KMS-11 (cell line): ENCODE measurements around the gene ZZZ3.

Source experiments
- H2AFZ ChIP-seq: fragments of 200-600 bp; sonication (generic); 2 replicates; pipeline ENCODE4 v1.6.1; 2016; ENCODE audit warnings: antibody characterized with exemption, mixed run types, low read depth
- H3K27ac ChIP-seq: fragments of 200-600 bp; sonication (generic); 2 replicates; pipeline ENCODE4 v1.6.1; 2016; ENCODE audit warnings: mild to moderate bottlenecking, mixed run types
- H3K27me3 ChIP-seq: fragments of 200-600 bp; sonication (generic); 2 replicates; pipeline ENCODE4 v1.6.1; 2017; ENCODE audit warnings: mild to moderate bottlenecking, low read depth, mixed run types, moderate library complexity; ENCODE audit not compliant: insufficient read depth
- H3K36me3 ChIP-seq: fragments of 200-600 bp; sonication (generic); 2 replicates; pipeline ENCODE4 v1.6.1; 2017; ENCODE audit warnings: mild to moderate bottlenecking, mixed run types; ENCODE audit not compliant: insufficient read depth
- H3K4me1 ChIP-seq: fragments of 200-600 bp; sonication (generic); 2 replicates; pipeline ENCODE4 v1.6.1; 2016; ENCODE audit warnings: mild to moderate bottlenecking, low read depth, mixed run types; ENCODE audit not compliant: poor library complexity, severe bottlenecking
- H3K4me2 ChIP-seq: fragments of 200-600 bp; sonication (generic); 2 replicates; pipeline ENCODE4 v1.7.0; 2016; ENCODE audit warnings: mild to moderate bottlenecking, mixed run types
- H3K4me3 ChIP-seq: fragments of 200-600 bp; sonication (generic); IDR thresholded peaks from 2 replicates; pipeline ENCODE4 v1.6.1; 2017; ENCODE audit warnings: low read depth, low read length, mixed read lengths; ENCODE audit not compliant: insufficient read depth
- H3K79me2 ChIP-seq: fragments of 200-600 bp; sonication (generic); 2 replicates; pipeline ENCODE4 v1.6.1; 2016; ENCODE audit warnings: low read depth, mixed run types; ENCODE audit not compliant: insufficient read depth
- H3K9ac ChIP-seq: fragments of 200-600 bp; sonication (generic); 2 replicates; pipeline ENCODE4 v1.6.1; 2016; ENCODE audit warnings: mild to moderate bottlenecking, mixed run types
- H4K20me1 ChIP-seq: fragments of 200-600 bp; sonication (generic); 2 replicates; pipeline ENCODE4 v1.6.1; 2016; ENCODE audit warnings: mild to moderate bottlenecking, mixed run types; ENCODE audit not compliant: insufficient read depth
- CTCF ChIP-seq: fragments of 200-600 bp; sonication (generic); conservative IDR thresholded peaks from 2 replicates; pipeline ENCODE4 v1.6.1; 2017; ENCODE audit warnings: low read depth, mild to moderate bottlenecking, antibody characterized with exemption, low read length, moderate library complexity, mixed read lengths

Gene ZZZ3

GRCh38 chr1:77642196-77642595, 40.3 kb downstream of the ZZZ3 start:
- no peak for TF ChIP-seq CTCF
- no peak overlapping the region for H3K4me2 ChIP-seq
- H3K36me3 ChIP-seq, result peaks cover 2% of the 10 kb centered on the region; the same call in 1 of the 2 replicates
- H3K9ac ChIP-seq, result no peak overlapping the region
- no peaks in the 10 kb centered on the region for H3K27me3 ChIP-seq
- H3K27ac ChIP-seq, result no peak overlapping the region
- no peak overlapping the region for H2AFZ ChIP-seq
- no peak overlapping the region for H3K4me3 ChIP-seq
- peaks cover 24% of the 10 kb centered on the region; the same call in 1 of the 2 replicates for H3K79me2 ChIP-seq
- H4K20me1 ChIP-seq, result no peaks in the 10 kb centered on the region
- H3K4me1 ChIP-seq, result no peaks in the 10 kb centered on the region

- no peak overlapping the region for H3K4me2 ChIP-seq
- TF ChIP-seq CTCF, result no peak
- no peak overlapping the region for H3K9ac ChIP-seq
- H3K27ac ChIP-seq, result no peak overlapping the region
- H2AFZ ChIP-seq, result no peak overlapping the region
- no peak overlapping the region for H3K4me3 ChIP-seq
- no peaks in the 10 kb centered on the region for H3K27me3 ChIP-seq
- H3K36me3 ChIP-seq, result peaks cover 2% of the 10 kb centered on the region; the same call in 1 of the 2 replicates
- no peaks in the 10 kb centered on the region for H4K20me1 ChIP-seq
- no peaks in the 10 kb centered on the region for H3K4me1 ChIP-seq
- peaks cover 16% of the 10 kb centered on the region; the same call in 1 of the 2 replicates for H3K79me2 ChIP-seq
These were observed 42.8 kb downstream of the ZZZ3 start for GRCh38 chr1:77639557-77640069.

GRCh38 chr1:77639056-77639455, 43.4 kb downstream of the ZZZ3 start:
- H2AFZ ChIP-seq, result no peak overlapping the region
- TF ChIP-seq CTCF, result no peak
- peaks cover 16% of the 10 kb centered on the region; the same call in 1 of the 2 replicates for H3K79me2 ChIP-seq
- H3K9ac ChIP-seq, result no peak overlapping the region
- no peaks in the 10 kb centered on the region for H3K27me3 ChIP-seq
- no peak overlapping the region for H3K4me3 ChIP-seq
- no peak overlapping the region for H3K4me2 ChIP-seq
- H4K20me1 ChIP-seq, result no peaks in the 10 kb centered on the region
- no peak overlapping the region for H3K27ac ChIP-seq
- no peaks in the 10 kb centered on the region for H3K4me1 ChIP-seq
- H3K36me3 ChIP-seq, result peaks cover 2% of the 10 kb centered on the region; the same call in 1 of the 2 replicates

- H3K36me3 ChIP-seq, result peaks cover 2% of the 10 kb centered on the region; the same call in 1 of the 2 replicates
- no peaks in the 10 kb centered on the region for H3K4me1 ChIP-seq
- no peak overlapping the region for H3K4me3 ChIP-seq
- no peak overlapping the region for H3K9ac ChIP-seq
- no peaks in the 10 kb centered on the region for H4K20me1 ChIP-seq
- H3K79me2 ChIP-seq, result no peaks in the 10 kb centered on the region
- TF ChIP-seq CTCF, result no peak
- H2AFZ ChIP-seq, result no peak overlapping the region
- no peak overlapping the region for H3K27ac ChIP-seq
- no peaks in the 10 kb centered on the region for H3K27me3 ChIP-seq
- H3K4me2 ChIP-seq, result no peak overlapping the region
These were observed 45.6 kb downstream of the ZZZ3 start for GRCh38 chr1:77636864-77637263.
